Measurements from ENCODE around the gene FAM171A1.
A peak's percentile ranks its signal among the peaks of the same experiment; 100 is the strongest.

Gene FAM171A1

GRCh38 chr10:15279236-15279635 lies 91.9 kb downstream of the FAM171A1 start:
- no peak for DNase-seq

GRCh38 chr10:15278786-15279185 lies 92.3 kb downstream of the FAM171A1 start:
- DNase-seq: no peak

DNA sequence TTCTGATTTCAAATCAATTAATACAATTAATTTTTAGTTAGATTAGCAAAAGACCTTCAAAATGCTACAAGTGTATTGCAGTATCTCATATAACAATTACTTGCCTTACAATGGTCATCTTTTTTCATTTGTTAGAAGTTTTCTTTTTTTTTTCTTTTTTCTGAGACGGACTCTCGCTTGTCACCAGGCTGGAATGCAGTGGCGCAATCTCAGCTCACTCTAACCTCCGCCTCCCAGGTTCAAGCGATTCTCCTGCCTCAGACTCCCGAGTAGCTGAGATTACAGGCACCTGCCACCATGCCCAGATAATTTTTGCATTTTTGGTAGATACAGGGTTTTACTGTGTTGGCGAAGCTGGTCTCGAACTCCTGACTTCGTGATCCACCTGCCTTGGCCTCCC lies 95.0 kb downstream of the FAM171A1 start:
- peak; percentile 22 for DNase-seq

DNA sequence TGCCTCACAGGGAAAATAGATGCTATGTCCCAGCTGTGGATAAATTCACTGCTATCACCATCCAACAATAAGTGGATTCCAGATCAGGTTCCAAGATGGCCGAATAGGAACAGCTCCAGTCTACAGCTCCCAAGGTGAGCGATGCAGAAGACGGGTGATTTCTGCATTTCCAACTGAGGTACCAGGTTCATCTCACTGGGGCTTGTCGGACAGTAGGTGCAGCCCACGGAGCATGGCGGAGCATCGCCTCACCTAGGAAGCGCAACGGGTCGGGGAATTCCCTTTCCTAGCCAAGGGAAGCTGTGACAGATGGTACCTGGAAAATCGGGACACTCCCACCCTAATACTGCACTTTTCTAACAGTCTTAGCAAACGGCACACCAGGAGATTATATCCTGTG lies 101.3 kb downstream of the FAM171A1 start:
- DNase-seq: peak; percentile 3

- no peak for DNase-seq
Observed at GRCh38 chr10:15267496-15267895, 103.6 kb downstream of the FAM171A1 start.

DNA sequence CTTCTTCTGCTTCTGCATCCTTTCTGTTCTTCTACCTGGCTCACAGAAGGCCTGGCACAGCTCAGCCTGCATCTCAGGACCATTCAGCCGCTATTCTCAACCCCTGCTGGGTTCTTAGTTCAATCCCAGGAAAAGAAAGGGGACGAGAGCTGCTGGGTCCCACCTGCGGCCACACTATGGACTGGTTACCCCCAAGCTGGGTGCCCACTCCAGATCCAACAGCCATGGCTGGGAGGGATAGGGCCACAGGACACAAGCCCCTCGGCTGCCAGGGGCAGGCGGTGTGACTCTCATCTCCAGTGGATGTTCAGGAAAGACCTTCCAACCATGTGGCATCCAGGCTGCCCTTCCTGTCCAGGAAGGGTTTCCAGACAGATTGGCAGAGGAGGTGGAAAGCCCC lies 105.0 kb downstream of the FAM171A1 start:
- peak; percentile 36 for DNase-seq

DNA sequence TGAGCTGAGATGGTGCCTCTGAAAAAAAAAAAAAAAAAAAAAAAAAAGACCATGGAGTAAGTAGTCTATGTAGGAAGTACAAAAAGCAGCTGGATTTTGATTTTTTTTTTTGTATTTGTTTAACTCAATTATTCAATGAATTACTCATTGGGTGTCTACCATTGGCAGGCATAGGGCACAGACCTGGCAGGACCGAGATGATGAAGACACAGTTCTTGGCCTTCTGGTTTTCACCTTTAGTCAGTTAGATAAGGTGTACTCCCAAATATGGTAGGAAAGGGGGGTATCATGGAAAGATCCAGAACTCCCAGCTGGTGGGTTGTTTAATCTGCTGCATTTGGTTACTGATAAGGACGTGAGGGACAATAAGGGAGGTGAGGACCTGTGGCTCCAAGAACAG lies 105.5 kb downstream of the FAM171A1 start:
- no peak for DNase-seq

DNA sequence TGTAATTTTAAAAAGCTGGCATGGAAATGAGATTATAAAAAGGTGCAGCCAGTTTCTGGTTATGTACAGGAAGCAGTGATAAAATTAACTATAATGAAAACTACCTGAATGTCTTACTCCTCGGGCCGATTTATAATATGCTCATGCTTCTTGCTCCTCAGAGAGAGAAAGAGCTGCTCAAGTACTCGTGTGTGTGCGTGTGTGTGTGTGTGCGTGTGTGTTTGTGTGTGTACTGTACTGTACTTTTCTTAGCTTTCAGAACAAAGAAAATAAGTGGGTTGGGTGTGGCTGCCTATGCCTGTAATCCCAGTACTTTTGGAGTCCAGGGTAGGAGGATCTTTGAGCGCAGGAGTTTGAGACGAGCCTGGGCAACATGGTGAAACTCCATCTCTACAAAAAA lies 106.0 kb downstream of the FAM171A1 start:
- DNase-seq: peak; percentile 6

DNA sequence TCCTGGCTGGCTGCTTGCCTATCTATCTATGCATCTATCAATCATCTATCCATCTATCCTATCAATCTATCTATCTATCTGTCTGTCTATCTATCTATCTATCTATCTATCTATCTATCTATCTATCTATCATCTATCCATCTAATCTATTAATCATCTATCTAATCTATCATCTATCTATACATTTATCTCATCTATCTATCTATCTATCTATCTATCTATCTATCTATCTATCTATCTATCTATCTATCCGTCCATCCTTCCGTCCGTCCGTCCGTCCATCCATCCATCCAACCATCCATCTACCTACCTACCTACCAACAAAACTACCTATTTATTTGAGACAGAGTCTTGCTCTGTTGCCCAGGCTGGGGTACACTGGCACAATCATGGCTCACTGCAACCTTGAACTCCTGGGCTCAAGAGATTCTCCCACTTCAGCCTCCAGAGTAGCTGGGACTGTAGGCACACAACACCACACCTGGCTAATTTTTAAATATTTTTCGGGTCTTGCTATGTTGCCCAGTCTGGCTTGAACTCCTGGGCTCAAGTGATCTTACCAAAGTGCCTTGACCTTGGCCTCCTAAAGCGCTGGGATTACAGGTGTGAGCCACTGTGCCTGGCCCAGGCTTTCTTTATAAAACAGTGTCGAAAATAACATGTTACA lies 107.3 kb downstream of the FAM171A1 start:
- no peak for DNase-seq

DNA sequence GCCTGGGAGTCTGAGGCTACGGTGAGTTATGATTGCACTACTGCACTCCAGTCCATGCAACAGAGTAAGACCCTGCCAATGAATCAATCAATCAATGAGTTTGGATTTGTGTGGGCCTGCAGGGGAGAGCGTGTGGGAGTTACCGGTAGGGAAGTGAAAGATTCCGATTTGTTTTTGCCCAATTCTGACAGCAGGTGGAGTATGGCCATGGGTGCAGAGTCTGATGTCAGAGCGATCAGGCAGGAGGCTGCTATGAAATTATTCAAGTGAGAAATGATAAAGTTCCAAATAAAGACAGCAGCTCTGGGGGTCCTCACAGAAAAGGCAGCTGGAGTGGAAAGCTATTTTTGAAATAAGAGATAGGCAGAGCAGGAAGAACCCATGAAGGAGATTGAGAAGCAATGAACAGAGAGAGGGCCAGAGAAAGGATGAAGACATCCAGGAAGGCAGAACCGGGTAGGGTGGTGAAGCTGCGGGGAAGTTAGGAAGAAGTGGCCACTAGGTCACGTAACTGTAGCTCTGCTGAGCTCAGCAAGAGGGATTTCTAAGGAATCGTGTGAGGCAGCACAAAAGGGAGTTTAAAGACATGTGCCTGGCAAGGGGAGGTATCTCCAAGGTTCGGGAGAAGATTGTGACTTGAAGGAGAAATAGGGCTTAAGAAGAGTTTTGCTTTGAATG lies 108.9 kb downstream of the FAM171A1 start:
- DNase-seq: no peak

GRCh38 chr10:15259136-15259535 lies 112.0 kb downstream of the FAM171A1 start:
- DNase-seq: no peak

DNA sequence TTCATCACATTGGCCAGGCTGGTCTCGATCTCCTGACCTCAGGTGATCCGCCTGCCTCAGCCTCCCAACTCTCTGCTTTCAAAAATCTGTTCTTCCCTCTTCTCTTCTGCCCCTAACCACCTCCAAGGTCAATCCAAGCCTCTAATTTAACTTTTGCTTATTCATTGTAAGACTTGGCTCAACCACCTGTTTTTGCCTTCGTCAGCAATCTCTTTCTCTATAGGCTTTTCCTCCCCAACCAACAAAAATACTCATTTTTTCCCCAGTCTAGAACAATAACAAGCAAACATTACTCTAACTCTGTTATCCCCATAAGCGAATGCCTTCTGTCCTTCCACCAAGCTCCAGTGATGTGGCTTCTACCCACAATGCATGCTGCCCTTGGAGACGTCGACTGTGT lies 112.8 kb downstream of the FAM171A1 start:
- DNase-seq: no peak

- no peak for DNase-seq
Observed at GRCh38 chr10:15255961-15256360, 115.1 kb downstream of the FAM171A1 start.

- no peak for DNase-seq
Observed at GRCh38 chr10:15254808-15255648, 116.1 kb downstream of the FAM171A1 start.

- no peak for DNase-seq
Observed at GRCh38 chr10:15253951-15254807, 116.9 kb downstream of the FAM171A1 start.

DNA sequence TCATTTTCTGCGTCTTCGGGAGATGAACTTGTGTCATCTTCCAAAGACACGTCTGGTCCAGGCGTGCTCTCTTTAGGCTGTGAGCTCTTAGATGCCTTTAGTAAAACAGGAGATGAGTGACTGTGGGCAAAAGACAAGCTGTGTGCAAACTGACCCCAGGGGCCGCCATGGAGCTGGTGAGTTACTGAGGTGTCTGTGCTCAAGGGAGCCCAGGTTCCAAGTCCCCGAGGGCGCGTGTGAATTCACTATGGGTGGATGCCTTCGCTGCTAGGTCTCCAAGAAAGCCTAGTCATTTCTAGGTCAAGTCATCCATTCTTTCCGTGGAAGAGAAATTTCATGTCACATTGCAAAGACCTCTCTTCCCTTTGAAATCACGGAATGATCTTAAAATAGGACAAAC lies 118.7 kb downstream of the FAM171A1 start:
- no peak for DNase-seq

DNA sequence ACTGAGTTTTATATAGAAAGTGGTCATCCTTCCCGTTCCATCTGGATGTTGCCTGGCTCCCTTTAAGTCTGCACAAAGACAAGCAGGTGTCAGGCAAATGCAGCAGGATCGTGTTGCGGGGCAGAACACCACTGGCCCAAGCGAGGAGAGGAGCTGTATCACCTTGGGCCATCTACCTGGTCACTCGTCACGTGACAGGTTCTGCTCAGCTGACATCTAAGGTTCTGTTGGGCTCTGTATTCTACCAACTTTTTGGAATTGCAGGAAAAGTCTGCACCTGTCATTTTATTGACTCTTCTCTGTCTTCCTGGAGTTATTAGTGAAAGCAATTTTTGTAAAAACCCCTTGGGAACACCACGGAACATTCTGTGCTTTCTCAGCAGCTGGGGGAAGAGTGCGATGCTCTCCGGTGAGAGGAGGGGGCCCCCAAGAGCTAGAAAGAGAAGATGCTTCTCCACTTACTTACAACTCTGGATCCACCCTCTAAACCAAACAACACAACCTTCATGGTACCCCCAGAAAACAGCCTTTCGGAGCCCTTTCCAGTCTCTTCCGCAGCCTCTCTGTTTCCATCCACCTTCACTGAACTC lies 119.2 kb downstream of the FAM171A1 start:
- DNase-seq: no peak

DNA sequence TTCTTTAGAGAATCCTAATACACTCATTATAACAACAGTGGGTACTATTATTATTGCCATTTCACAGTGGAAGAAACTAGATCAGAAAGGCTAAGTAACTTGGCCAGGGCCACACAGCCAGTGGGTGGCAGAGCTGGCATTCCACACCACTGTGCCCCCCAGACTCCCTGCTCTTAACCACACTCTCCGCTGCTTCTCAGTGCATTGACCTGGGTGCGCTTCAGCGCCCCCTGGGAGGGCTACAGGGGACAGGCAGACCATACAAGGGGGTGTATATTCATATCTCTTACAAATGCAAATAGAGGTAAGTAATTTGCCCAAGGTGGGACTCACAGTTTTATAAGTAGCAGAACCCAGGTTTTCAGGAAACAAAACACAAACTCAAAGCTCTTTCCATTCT lies 125.6 kb downstream of the FAM171A1 start:
- no peak for DNase-seq

DNA sequence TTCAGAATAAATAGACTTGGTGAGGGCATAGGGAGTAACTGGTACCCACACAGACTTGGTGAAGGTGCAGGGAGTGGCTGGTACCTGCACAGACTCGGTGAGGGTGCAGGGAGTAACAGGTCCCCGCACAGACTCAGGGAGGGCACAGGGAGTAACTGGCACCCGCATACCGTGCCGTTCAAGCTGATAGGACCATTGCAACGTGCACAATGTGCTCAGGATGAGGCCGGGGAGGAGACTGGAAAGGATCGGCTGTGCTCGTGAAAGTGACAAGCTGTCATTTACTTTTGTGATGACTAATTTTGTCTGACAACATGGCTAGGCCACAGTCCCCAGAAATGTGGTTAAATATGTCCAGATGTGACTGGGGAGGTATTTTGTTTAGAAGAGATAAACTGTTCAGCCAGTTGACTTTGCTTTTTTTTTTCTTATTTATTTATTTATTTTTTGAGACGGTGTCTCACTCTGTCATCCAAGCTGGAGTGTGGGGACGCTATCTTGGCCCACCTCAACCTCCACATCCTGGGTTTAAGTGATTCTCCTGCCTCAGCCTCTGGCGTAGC lies 126.4 kb downstream of the FAM171A1 start:
- no peak for DNase-seq

- DNase-seq: no peak
Observed at GRCh38 chr10:15242261-15242840, 128.7 kb downstream of the FAM171A1 start.

DNA sequence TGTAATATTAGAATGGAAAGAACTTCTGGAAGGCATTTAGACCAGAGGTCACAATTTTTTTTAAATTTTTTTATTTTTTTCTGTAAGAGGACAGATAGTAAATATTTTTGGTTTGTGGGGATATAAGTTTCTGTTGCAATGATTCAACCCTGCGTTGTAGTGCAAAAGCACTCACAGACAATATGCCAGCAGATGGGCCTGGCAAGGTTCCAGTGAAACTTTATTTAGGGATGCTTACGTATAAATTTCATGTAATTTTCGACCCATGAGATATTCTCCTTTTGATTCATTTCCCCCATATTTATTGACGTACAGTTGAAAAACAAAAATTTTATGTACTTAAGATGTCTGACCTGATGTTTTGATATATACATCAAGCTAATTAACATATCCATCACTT lies 129.8 kb downstream of the FAM171A1 start:
- no peak for DNase-seq

Data from islet precursor cell (in vitro differentiated cells).